Measurements from ENCODE around the gene CFAP20DC.

Gene CFAP20DC

DNA sequence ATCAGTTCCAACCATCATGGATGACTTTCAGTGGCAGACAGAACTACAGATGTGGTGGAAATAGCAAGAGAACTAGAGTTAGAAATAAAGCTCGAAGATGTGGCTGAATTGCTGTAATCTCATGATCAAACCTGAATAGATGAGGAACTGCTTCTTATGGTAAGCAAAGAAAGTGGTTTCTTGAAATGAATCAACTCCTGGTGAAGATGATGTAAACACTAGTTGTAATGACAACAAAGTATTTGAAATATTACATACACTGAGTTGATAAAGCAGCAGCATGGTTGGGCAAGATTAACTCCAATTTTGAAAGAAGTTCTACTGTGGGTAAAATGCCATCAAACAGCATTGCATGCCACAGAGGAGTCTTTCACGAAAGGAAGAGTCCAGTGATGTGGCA, 251.5 kb downstream of the CFAP20DC start:
- DNase-seq = no peak

DNA sequence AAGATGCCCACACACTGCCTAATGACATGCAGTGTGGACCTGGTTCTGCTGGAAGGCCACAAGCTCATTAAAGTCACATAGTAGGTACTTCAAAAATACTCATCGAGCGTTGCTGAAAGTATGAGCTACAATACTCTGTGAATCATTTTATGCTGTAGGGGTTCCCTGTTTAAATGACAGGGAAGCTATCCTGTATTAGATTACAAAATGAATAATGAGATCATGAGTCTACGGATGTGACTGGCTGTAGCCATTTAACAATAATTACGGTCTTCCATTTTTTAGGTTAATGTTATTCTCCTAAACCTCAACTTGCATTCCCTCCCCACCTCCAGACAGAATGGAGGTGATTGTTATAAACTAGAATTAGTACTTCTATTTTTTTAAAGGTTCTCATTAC, 255.1 kb downstream of the CFAP20DC start:
- DNase-seq = no peak

DNA sequence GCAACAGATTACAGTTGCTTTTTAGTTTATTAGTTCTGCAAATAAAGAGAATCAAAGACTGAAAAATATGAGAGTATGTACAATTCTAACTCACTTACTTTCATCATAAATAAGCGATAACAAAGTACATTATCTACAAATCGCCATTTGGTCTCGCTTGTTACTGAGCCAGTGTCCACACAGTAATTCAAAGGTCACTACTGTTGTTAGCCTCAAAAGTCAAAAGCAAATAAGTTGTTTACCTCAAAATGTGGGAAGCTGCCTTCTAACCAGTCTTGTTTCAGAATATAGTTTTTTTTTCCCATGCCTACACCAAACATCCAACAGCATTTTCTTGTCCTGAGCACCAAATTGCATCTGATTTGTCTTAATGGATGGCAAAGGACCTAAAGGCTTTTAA, 255.9 kb downstream of the CFAP20DC start:
- no peak for DNase-seq

DNA sequence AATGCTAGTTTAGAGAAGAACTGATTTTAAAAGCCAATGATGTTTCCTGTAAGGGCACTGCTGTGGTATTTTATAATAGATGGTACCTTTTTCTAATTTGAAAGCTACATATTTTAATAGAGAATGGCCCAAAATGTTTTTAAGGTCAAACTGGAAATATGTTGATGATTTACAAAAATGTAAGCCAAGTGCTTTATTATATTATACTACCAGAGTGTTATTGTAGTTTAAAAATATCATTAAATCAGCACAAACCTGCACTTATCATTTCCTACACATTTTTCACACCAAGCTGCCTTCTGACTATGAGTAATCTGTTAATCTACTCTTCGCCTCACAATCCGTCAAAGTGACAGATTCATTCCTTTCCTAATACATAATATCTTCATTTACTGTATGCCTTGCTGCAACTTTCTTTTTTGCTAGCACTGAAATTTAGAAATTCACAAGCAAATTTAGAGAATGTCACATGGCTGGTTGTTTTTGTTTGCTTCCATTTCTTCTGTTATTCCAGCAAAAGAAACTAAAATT, 256.8 kb downstream of the CFAP20DC start:
- no peak for DNase-seq

DNA sequence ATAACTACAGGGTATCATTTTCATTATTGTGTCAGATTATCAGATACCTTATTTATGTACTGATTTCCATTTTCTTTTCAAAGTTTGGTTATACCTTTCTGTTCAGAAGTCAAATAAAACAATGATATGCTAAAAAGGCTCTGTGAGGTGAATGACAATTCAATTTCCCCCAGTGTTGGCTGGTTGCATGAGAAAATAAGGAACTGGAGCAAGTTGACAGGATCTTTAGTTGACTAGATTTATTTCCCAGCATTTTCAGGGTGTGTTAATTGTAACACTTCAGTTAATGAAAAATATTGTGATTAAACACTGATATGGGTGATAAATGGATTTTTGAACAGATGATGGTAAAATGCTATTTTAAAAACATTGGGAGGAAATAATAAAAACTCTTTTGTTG, 260.4 kb downstream of the CFAP20DC start:
- no peak for DNase-seq

- DNase-seq = no peak
These were observed 264.9 kb downstream of the CFAP20DC start for GRCh38 chr3:58784888-58785287.

DNA sequence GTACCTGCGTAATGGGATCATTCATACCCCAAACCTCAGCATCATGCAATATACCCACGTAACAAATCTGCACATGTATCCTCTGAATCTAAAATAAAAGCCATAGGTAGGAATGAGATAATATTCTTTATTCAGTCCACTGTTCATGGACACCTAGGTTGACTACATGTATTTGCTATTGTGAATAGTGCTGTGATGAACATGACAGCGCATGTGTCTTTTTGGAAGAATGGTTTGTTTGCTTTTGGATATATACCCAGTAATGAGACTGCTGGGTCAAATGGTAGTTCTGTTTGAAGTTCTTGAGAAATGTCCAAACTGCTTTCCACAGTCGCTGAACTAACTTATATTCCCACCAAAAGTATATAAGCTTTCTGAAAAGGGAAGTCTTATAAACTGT, 265.4 kb downstream of the CFAP20DC start:
- DNase-seq = no peak

DNA sequence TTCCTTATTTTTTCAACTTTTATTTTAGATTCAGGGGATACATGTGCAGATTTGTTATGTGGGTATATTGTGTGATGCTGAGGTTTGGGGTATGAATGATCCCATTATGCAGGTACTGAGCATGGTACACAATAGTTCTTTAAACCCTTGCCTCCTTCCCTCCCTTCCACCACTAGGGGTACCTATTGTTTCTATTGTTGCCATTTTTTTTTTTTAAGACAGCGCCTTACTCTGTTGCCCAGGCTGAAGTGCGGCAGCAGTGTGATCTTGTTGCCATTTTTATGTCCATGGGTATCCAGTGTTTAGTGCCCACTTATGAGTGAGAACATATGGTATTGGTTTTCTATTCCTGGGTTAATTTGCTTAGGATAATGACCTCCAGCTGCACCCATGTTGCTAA, 266.0 kb downstream of the CFAP20DC start:
- DNase-seq = no peak

DNA sequence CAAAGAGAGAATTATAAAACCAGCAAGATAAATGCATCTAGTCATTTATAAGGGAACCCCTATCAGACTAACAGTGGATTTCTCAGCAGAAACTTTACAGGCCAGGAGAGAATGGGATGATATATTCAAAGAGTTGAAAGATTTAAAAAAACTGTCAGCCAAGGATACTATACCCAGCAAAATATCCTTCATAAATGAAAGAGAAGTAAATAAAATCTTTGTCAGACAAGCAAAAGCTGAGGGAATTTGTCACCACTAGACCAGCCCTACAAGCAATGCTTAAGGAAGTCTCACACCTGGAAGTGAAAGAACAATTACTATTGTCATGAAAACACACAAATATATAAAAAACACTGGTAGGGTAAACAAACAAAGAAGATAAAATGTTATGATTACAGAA, 269.9 kb downstream of the CFAP20DC start:
- no peak for DNase-seq

DNA sequence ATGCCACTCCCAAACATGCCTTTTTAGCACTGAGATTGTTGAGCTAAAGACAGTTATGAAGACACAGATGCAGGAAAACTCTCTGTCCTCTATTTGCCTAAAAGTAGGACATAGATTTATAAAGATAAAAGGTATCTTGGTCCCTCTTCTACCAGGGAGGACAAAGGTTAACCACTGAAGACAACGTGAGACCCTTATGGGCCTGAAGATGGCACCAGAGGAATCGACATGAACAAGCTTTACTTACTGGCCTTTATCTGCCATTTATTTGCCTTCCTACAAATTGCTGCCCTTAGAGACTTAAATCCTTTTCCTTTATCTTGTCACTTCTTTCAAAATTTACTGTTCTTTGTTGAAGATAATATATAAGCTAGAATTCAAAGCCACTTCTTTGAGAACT, 273.6 kb downstream of the CFAP20DC start:
- DNase-seq = no peak

GRCh38 chr3:58772462-58772861, 277.4 kb downstream of the CFAP20DC start:
- DNase-seq = no peak

DNA sequence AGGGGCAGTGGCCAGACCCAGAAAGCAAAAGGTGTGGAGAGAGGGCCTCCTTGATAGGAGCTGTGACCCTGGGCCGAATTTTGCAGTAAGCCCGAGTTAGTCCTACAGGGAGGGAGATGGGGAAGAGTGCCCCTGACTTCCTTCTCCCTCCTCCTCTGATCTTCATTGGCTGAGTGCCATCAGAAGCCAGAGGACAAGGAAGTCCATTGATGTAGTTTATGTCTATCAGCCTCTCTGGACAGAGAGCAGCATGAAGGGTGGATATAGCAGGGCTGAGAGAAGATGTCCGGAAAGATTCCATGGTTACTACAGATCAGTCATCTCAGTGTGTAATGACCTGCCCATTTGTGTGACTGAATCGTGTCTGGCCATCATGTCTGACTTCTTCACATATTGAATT, 280.8 kb downstream of the CFAP20DC start:
- no peak for DNase-seq

- no peak for DNase-seq
These were observed 283.1 kb downstream of the CFAP20DC start for GRCh38 chr3:58766587-58767282.

DNA sequence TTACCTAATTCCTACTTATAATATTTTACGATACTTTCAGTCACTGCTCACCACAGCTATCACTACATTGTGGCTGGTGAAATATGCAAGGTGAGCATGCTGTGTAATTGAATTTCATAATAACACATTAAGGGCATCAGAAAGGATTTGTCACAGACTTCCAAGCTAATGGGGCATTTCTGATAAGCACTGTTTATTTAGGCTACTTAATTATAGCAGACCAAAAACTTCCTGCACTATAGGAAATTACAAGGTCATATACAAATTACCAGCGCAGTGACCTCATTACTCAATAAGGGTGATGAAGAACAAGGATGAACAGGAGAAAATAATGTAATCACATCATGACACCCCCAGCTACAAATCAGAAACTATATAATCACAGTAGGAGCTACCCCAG, 294.7 kb downstream of the CFAP20DC start:
- no peak for DNase-seq

- no peak for DNase-seq
These were observed 295.8 kb downstream of the CFAP20DC start for GRCh38 chr3:58754074-58754473.

DNA sequence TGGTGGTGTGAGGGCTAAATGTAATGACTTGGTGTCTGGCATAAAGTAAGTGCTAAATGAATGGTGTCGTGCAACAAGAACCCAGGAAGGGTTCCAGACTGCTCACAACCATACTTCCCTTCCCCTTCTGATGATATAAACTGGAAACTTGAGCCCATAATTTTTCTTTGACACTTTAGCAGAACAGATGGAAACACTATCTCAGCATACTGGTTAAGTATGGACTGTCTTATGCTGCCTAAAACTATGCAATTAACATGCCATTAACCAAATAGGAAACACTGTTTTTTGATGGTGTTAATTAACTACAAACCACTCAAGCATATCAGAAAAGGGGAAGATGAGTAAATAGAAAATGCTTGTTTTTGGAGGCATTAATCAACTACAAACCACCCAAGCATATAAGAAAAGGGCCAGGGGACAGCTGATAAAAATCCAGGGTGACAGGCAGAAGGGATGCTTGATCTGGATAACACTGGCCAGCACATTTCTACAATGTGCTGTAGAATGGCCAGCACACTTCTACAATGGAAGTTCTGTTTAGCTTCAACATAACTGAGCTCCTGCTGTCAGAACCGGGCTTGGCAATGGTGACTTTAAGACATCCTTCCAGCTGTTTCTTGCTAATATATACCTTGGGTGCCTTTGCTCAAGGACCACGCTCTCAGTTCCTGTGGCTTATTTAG, 297.8 kb downstream of the CFAP20DC start:
- no peak for DNase-seq

- no peak for DNase-seq
These were observed 298.6 kb downstream of the CFAP20DC start for GRCh38 chr3:58751235-58751634.

GRCh38 chr3:58749948-58750347, 299.9 kb downstream of the CFAP20DC start:
- DNase-seq = no peak

GRCh38 chr3:58748024-58748423, 301.8 kb downstream of the CFAP20DC start:
- no peak for DNase-seq

GRCh38 chr3:58746758-58747157, 303.1 kb downstream of the CFAP20DC start:
- DNase-seq = no peak

DNA sequence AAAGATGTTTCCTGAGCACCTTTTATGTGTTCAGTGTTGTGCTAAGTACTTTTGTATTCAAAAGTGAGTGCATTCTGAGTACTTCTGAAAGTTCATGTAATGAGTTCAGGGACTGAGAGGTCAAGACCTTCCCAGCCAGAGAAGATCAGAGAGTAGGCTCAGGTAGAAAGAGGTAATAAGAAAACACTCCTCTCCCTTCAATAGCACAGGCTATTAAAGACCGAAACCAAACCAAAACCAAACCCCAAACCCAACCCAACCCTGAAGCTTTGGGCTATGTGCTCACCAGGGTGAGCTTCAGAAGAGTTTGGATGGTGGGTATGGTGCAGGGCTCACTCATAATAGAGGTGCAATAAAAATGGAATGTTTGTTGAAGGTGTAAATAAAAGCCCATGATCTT, 306.5 kb downstream of the CFAP20DC start:
- DNase-seq = no peak

DNA sequence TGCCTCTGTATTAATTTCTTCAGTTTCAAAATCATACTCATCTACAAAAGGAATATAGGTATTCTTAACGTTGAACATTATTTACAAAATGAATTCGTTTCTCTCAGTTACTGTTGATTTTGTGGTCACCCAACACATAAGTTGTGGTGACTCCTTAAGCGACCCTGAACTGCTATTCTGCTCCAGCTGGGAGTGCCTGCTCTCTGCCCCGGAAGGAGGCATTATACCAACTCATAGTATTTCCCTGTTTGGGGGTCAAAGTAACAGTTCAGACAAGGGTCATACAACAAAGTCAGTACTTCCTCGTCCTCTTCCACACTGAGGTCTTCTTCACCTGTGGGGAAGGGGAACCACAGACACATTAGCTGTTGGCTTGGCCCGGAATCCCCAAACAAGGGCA, 307.6 kb downstream of the CFAP20DC start:
- DNase-seq = no peak

DNA sequence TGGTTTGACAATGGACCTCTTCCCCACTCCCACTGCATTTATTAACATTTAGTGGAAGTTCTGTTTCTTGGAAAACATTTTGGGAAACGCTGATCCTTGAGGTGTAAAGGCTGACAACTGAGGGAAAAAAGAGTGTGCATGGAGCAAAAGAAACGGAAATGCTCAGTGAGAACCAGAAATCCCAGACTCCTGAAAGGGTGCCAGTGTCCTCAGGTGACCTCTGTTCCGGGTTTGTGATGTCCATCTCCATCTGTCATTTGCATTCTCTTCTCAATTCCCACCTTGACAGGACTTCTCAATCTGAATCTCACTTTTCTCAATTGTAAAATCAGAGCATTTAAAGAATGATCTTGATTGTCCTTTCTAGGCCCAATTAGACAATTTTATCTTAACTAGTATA, 312.2 kb downstream of the CFAP20DC start:
- no peak for DNase-seq

DNA sequence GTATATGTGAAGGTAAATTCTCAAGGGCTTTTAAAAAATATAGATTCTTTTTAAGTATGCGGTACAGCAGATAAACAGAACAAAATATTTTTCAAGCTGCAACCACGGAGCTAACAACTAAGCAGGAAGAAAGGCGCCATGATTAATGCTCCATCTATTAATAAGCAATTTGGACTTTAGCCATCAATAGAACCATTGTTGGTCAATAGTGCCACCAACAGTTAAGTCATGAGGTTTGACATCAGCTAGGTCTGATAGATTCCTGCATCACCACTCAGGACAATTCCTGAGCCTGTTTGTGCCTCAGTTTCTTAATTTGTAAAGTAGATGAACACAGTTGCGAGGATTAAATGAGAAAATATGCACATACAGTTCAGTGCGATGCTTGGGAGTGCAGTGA, 318.2 kb downstream of the CFAP20DC start:
- no peak for DNase-seq

DNA sequence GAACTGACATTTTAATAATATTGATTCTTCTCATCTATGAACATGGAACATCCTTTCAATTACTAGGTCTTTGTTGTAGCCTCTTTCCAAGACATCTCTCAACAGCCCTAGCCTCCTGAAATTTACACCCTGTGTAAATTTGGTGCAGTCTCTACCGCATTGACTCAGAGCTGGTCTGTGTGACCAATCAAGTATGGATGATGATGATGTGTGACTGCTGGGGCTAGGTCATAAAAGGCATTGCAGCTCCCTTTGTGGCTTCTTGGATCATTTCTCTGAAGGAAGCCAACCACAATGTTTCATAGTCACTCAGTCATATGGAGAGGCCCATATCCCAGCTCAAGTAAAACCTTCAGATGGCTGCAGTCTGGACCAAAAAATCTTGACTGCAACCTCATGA, 321.1 kb downstream of the CFAP20DC start:
- DNase-seq = no peak

All from COR-L47 (cell line).